ENCODE measurements around the gene ARHGAP29. TPM values are rescaled to one million over a fixed set of nuclear protein-coding genes. Genes with fewer than 3 reads are reported as not detected.

ARHGAP29 gene
- 32.5 and 77.2 TPM in 2 replicates for total RNA-seq (ENCODE audit: low replicate concordance)

DNA sequence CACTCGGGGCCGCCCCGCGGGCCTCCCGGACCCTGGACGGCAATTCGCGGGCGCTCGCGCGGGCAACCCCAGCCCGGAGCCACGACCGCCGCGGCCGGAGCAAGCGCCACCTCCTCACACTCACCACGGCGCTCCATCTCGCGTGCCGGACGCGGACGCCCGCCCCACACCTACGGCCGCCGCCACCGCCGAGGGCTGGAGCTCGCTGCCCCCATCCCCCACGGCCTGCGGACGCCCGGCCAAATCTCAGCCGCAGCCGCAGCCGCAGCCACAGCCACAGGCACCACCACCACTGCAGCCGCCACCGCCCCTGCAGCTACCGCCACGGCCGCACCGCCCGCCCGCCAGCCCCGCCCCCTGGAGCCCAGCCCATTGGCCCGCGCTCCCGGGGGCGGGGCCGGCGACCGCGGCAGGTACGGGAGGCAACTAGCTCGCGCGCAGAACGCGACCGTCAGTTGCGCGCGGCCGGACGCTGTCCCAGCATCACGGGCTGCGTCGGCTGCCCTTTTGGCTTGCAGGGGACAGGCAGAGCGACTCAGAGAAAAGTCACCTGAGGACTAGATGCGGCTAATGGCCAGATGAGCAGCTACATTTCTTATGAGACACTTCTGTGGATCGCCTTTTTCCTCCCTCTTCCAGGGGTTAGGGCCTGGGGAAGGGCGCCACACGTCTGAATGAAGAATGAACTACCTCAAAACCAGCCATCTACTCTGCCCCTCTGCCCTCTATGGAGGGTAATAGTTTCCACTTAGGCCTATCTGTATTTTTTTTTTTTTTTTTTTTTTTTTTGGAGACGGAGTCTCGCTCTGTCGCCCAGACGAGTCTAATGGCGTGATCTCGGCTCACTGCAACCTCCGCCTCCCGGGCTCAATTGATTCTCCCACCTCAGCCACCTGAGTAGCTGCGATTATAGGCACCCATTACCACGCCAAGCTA lies at the start of gene ARHGAP29:
Gene ARHGAP29 (minus strand): TSS at position 294 of the 936 bp plus-strand sequence. CDS start 5,973 bp downstream, outside the sequence.
- TF ChIP-seq, protein P1, sequence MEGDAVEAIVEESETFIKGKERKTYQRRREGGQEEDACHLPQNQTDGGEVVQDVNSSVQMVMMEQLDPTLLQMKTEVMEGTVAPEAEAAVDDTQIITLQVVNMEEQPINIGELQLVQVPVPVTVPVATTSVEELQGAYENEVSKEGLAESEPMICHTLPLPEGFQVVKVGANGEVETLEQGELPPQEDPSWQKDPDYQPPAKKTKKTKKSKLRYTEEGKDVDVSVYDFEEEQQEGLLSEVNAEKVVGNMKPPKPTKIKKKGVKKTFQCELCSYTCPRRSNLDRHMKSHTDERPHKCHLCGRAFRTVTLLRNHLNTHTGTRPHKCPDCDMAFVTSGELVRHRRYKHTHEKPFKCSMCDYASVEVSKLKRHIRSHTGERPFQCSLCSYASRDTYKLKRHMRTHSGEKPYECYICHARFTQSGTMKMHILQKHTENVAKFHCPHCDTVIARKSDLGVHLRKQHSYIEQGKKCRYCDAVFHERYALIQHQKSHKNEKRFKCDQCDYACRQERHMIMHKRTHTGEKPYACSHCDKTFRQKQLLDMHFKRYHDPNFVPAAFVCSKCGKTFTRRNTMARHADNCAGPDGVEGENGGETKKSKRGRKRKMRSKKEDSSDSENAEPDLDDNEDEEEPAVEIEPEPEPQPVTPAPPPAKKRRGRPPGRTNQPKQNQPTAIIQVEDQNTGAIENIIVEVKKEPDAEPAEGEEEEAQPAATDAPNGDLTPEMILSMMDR (IDR thresholded peaks at IDR 0.05; ENCODE audit: insufficient read depth, low read length) = peak; percentile 1
- peak; percentile 56 for DNase-seq (ENCODE audit: low read depth)
- H3K4me3 ChIP-seq (ENCODE audit: low read depth, low read length) = peak within 1 kb of the TSS; percentile 94

DNA sequence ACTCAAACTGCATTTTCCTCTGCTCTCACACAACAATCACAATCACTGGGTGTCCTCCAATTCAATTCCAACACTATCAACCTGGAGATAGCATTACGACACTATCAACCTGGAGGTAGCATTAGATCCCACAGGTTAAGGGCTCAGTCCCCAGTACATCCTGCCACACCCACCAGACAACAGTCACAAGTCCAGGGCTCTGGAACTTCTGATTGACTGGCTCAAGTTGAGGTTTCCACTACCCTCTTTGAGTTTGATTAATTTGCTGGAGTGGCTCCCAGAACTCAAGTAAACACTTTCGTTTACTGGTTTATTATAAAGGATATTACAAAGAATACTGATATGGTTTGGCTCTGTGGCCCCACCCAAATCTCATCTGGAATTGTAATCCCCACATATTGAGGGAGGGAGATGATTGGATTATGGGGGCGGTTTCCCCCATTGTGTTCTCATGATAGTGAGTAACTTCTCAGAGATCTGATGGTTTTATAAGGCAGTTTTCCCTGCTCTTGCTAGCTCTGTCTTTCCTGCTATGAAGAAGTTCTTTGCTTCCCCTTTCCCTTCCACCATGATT lies 49.6 kb upstream of the ARHGAP29 start:
- no peak for DNase-seq (ENCODE audit: low read depth)
- H3K4me3 ChIP-seq (ENCODE audit: low read depth, low read length) = no peak overlapping the region
- TF ChIP-seq, protein P1 (IDR thresholded peaks at IDR 0.05; ENCODE audit: insufficient read depth, low read length) = no peak

DNA sequence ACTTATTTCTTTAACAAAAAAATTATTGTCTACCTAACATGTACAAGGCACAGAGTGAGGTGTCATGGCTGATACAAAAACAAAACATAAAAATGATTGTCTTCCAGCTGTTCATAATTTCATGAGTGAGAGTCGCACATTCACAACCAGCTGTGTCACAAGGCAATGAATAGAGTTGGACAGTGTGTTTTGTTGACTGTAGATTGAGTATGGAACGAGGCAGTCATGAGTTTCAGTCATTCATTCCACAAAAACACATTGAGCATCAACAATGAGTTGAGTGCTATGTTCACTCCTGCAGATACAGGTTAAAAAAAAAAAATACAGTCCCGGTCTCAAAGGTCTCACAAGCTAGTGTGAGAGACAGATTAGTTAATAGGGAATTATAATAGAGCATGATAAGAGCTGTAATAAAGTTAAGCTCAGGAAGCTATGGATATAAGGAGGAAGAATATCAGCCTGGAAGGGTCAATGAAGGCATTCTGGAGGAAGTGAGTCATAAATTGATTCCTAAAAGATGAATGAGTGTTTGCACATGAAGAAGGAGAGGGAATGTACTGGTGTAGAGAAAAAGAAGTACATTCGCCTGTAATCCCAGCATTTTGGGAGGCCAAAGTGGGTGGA lies 47.8 kb upstream of the ARHGAP29 start:
- DNase-seq (ENCODE audit: low read depth) = no peak
- no peak overlapping the region for H3K4me3 ChIP-seq (ENCODE audit: low read depth, low read length)
- TF ChIP-seq, protein P1 (IDR thresholded peaks at IDR 0.05; ENCODE audit: insufficient read depth, low read length) = no peak

GRCh38 chr1:94284476-94284875 lies 47.1 kb upstream of the ARHGAP29 start:
- TF ChIP-seq, protein P1 (IDR thresholded peaks at IDR 0.05; ENCODE audit: insufficient read depth, low read length) = no peak
- H3K4me3 ChIP-seq (ENCODE audit: low read depth, low read length) = no peak overlapping the region
- no peak for DNase-seq (ENCODE audit: low read depth)

DNA sequence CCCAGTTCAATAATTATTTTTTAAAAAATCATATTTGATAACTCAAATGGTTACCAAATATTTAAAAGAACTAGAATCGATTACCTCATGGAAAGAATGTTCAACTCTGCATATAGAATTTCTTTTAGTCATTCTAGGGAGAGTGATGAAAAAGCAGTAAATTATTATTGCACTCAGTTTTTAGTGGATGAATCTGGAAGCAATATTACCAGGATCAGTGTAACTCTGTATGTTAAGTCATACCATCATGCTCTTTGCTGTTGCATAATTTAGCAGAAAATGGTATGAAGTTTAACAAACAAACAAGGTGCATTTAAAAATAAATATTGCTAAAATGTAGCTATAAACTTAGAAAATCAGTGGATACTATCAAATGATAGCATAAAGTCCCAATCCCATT lies 46.1 kb upstream of the ARHGAP29 start:
- no peak for DNase-seq (ENCODE audit: low read depth)
- H3K4me3 ChIP-seq (ENCODE audit: low read depth, low read length) = no peak overlapping the region
- TF ChIP-seq, protein P1 (IDR thresholded peaks at IDR 0.05; ENCODE audit: insufficient read depth, low read length) = no peak

DNA sequence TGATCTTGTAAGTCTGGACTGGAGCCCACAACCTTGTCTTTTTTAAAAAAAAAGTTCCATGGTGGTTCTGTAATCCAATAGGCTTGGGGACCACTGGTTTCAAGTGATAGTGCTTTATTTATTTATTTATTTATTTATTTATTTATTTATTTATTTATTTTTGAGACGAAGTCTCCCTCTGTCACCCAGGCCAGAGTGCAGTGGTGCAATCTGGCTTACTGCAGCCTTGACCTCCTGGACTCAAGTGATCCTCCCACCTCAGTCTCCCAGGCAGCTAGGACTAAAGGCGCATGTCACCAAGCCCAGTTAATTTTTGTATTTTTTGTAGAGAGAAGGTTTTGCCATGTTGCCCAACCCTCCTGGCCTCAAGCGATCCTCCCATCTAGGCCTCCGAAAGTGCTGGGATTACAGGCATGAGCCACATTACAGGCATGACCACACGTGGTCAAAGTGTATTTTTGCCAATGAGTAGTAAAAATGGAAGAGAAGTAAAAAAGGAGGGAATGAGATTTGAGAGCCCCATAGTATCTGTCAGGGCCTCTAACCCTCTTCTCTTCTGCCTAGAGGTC lies 44.8 kb upstream of the ARHGAP29 start:
- no peak overlapping the region for H3K4me3 ChIP-seq (ENCODE audit: low read depth, low read length)
- DNase-seq (ENCODE audit: low read depth) = no peak
- TF ChIP-seq, protein P1 (IDR thresholded peaks at IDR 0.05; ENCODE audit: insufficient read depth, low read length) = no peak
